OCI-LY1 (cell line): ENCODE measurements around the gene NXF2B.

Experiments used
- H2AFZ ChIP-seq: fragments of 200-600 bp; sonication (generic), shearing (Covaris generic); 2 replicates; pipeline ENCODE4 v1.6.0; 2014; ENCODE audit warnings: antibody characterized with exemption, mild to moderate bottlenecking, low read length
- H3F3A ChIP-seq: fragments of 200-600 bp; sonication (generic), shearing (Covaris generic); 2 replicates; pipeline ENCODE4 v1.6.0; 2014; ENCODE audit warnings: mild to moderate bottlenecking, antibody characterized with exemption, low read length, moderate library complexity; ENCODE audit not compliant: insufficient read depth
- H3K27ac ChIP-seq: fragments of 200-600 bp; sonication (generic); 2 replicates; pipeline ENCODE4 v1.5.1; 2014; ENCODE audit warnings: low read length, mixed run types, mild to moderate bottlenecking, low read depth; ENCODE audit not compliant: poor library complexity, severe bottlenecking
- H3K27me3 ChIP-seq: fragments of 200-600 bp; sonication (generic); 2 replicates; pipeline ENCODE4 v1.6.0; 2014; ENCODE audit warnings: antibody characterized with exemption, mild to moderate bottlenecking, low read length, moderate library complexity; ENCODE audit not compliant: insufficient read depth
- H3K36me3 ChIP-seq: fragments of 200-600 bp; sonication (generic); 2 replicates; pipeline ENCODE4 v1.6.1; 2014; ENCODE audit warnings: mild to moderate bottlenecking, antibody characterized with exemption, low read length, moderate library complexity, mixed read lengths; ENCODE audit not compliant: insufficient read depth
- H3K4me1 ChIP-seq: fragments of 200-600 bp; sonication (generic); 2 replicates; pipeline ENCODE4 v1.5.1; 2014; ENCODE audit warnings: mild to moderate bottlenecking, low read length, moderate library complexity; ENCODE audit not compliant: insufficient read depth, severe bottlenecking
- H3K4me2 ChIP-seq: fragments of 200-600 bp; sonication (generic), shearing (Covaris generic); 2 replicates; pipeline ENCODE4 v1.6.1; 2014; ENCODE audit warnings: low read length
- H3K4me3 ChIP-seq: fragments of 200-600 bp; sonication (generic); 2 replicates; pipeline ENCODE4 v1.5.1; 2014; ENCODE audit warnings: low read length, low read depth, mild to moderate bottlenecking, mixed read lengths; ENCODE audit not compliant: poor library complexity, severe bottlenecking
- H3K79me2 ChIP-seq: fragments of 200-600 bp; shearing (Covaris generic); 2 replicates; pipeline ENCODE4 v1.6.1; 2016; ENCODE audit warnings: mixed run types, low read length, mixed read lengths; ENCODE audit not compliant: insufficient read depth
- H3K9ac ChIP-seq: fragments of 200-600 bp; sonication (generic), shearing (Covaris generic); 2 replicates; pipeline ENCODE4 v1.6.1; 2014; ENCODE audit warnings: mild to moderate bottlenecking, low read length, mixed read lengths
- H3K9me2 ChIP-seq: fragments of 200-600 bp; sonication (generic), shearing (Covaris generic); 2 replicates; pipeline ENCODE4 v1.6.1; 2014; ENCODE audit warnings: low read depth, mild to moderate bottlenecking, low read length, mixed read lengths
- H3K9me3 ChIP-seq: fragments of 200-600 bp; shearing (Covaris generic); 2 replicates; pipeline ENCODE4 v1.6.1; 2014; ENCODE audit warnings: low read length, mixed read lengths
- H4K20me1 ChIP-seq: fragments of 200-600 bp; sonication (generic), shearing (Covaris generic); 2 replicates; pipeline ENCODE4 v1.6.0; 2016; ENCODE audit warnings: mild to moderate bottlenecking, low read length; ENCODE audit not compliant: insufficient read depth
- EZH2 ChIP-seq: fragments of 200-600 bp; sonication (generic), shearing (Covaris generic); IDR thresholded peaks from 2 replicates; pipeline ENCODE4 v1.8.0; 2017; ENCODE audit warnings: borderline replicate concordance, mixed run types, mild to moderate bottlenecking, antibody characterized with exemption, low read length, moderate library complexity, mixed read lengths
- TF ChIP-seq, protein P1 (sequence below): fragments of 200-600 bp; sonication (generic), shearing (Covaris generic); IDR thresholded peaks from 2 replicates; pipeline ENCODE4 v1.5.1; 2017; ENCODE audit warnings: mild to moderate bottlenecking, antibody characterized with exemption, low read length, moderate library complexity, mixed read lengths

The NXF2B gene

GRCh38 chrX:102338162-102338561 lies 101.6 kb downstream of the NXF2B start:
- Histone ChIP-seq H3K4me3 (no peak overlapping the region), H3F3A (no peaks in the 10 kb centered on the region), H3K36me3 (no peaks in the 10 kb centered on the region), H3K9ac (no peak overlapping the region), H3K4me1 (no peaks in the 10 kb centered on the region), H3K9me3 (no peaks in the 10 kb centered on the region), H2AFZ (no peak overlapping the region), H3K4me2 (no peak overlapping the region), H3K9me2 (no peaks in the 10 kb centered on the region), H3K79me2 (no peaks in the 10 kb centered on the region), H3K27me3 (no peaks in the 10 kb centered on the region), H4K20me1 (no peaks in the 10 kb centered on the region), H3K27ac (no peak overlapping the region)
- TF ChIP-seq EZH2, result no peak
- TF ChIP-seq, protein P1, sequence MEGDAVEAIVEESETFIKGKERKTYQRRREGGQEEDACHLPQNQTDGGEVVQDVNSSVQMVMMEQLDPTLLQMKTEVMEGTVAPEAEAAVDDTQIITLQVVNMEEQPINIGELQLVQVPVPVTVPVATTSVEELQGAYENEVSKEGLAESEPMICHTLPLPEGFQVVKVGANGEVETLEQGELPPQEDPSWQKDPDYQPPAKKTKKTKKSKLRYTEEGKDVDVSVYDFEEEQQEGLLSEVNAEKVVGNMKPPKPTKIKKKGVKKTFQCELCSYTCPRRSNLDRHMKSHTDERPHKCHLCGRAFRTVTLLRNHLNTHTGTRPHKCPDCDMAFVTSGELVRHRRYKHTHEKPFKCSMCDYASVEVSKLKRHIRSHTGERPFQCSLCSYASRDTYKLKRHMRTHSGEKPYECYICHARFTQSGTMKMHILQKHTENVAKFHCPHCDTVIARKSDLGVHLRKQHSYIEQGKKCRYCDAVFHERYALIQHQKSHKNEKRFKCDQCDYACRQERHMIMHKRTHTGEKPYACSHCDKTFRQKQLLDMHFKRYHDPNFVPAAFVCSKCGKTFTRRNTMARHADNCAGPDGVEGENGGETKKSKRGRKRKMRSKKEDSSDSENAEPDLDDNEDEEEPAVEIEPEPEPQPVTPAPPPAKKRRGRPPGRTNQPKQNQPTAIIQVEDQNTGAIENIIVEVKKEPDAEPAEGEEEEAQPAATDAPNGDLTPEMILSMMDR, result no peak
